Type B pancreatic cell (in vitro differentiated cells): ENCODE results near the gene FBRS. TPM values are rescaled to one million over a fixed set of nuclear protein-coding genes. Genes with fewer than 3 reads are reported as not detected.
A peak's percentile ranks its signal among the peaks of the same experiment; 100 is the strongest.

ENCODE experiments used
- DNase-seq: peaks from one replicate; pipeline ENCODE4 v3.0.0; 2021; ENCODE audit warnings: mixed read lengths; ENCODE audit not compliant: unreplicated experiment; ENCODE audit errors: extremely low spot score
- H3K27ac Mint-ChIP-seq: 2 replicates; pipeline ENCODE4 v1.8.0; 2021; ENCODE audit warnings: mild to moderate bottlenecking, mixed read lengths
- H3K27me3 Mint-ChIP-seq: 2 replicates; pipeline ENCODE4 v1.8.0; 2021; ENCODE audit warnings: mixed read lengths
- H3K36me3 Mint-ChIP-seq: 2 replicates; pipeline ENCODE4 v1.8.0; 2021; ENCODE audit warnings: mixed read lengths
- H3K4me1 Mint-ChIP-seq: one replicate; pipeline ENCODE4 v1.8.0; 2021; ENCODE audit warnings: mixed read lengths; ENCODE audit not compliant: unreplicated experiment
- H3K4me3 Mint-ChIP-seq: 2 replicates; pipeline ENCODE4 v1.8.0; 2021; ENCODE audit warnings: mild to moderate bottlenecking, mixed read lengths
- H3K9me3 Mint-ChIP-seq: 2 replicates; pipeline ENCODE4 v1.8.0; 2021; ENCODE audit warnings: mixed read lengths
- CTCF ChIP-seq: fragments of 200-600 bp; sonication (generic); conservative IDR thresholded peaks from 2 replicates; pipeline ENCODE4 v1.5.0; 2021; ENCODE audit warnings: antibody characterized with exemption, mild to moderate bottlenecking
- total RNA-seq: library from RNA; stranded (reverse); gene quantifications from 2 replicates; pipeline ENCODE4 v1.2.1, GENCODE V29; 2021; ENCODE audit warnings: low replicate concordance

FBRS gene
- total RNA-seq, 1 donor from 2014 or later: 78.2 TPM

GRCh38 chr16:30637944-30638343, 20.3 kb upstream of the FBRS start:
- peak; percentile 69 for TF ChIP-seq CTCF
- Mint-ChIP-seq H3K4me1 (peaks cover 11% of the 10 kb centered on the region), H3K27me3 (no peaks in the 10 kb centered on the region), H3K27ac (no peak overlapping the region), H3K36me3 (no peaks in the 10 kb centered on the region), H3K4me3 (no peak overlapping the region), H3K9me3 (no peaks in the 10 kb centered on the region)
- DNase-seq: no peak

GRCh38 chr16:30641378-30641982, 16.8 kb upstream of the FBRS start:
- Mint-ChIP-seq H3K36me3 (no peaks in the 10 kb centered on the region), H3K4me1 (no peaks in the 10 kb centered on the region), H3K4me3 (no peak overlapping the region), H3K27ac (no peak overlapping the region), H3K9me3 (no peaks in the 10 kb centered on the region), H3K27me3 (no peaks in the 10 kb centered on the region)
- DNase-seq: no peak
- no peak for TF ChIP-seq CTCF

GRCh38 chr16:30644334-30644830, 13.8 kb upstream of the FBRS start:
- no peaks in the 10 kb centered on the region for H3K27me3 Mint-ChIP-seq
- no peak for TF ChIP-seq CTCF
- H3K4me1 Mint-ChIP-seq: no peaks in the 10 kb centered on the region
- DNase-seq: no peak
- no peaks in the 10 kb centered on the region for H3K9me3 Mint-ChIP-seq
- no peak overlapping the region for H3K4me3 Mint-ChIP-seq
- H3K36me3 Mint-ChIP-seq: no peaks in the 10 kb centered on the region
- no peak overlapping the region for H3K27ac Mint-ChIP-seq

- no peak overlapping the region for H3K4me3 Mint-ChIP-seq
- H3K4me1 Mint-ChIP-seq: no peaks in the 10 kb centered on the region
- H3K27ac Mint-ChIP-seq: no peak overlapping the region
- H3K27me3 Mint-ChIP-seq: no peaks in the 10 kb centered on the region
- no peak for TF ChIP-seq CTCF
- H3K36me3 Mint-ChIP-seq: no peaks in the 10 kb centered on the region
- no peaks in the 10 kb centered on the region for H3K9me3 Mint-ChIP-seq
- no peak for DNase-seq
Observed at GRCh38 chr16:30645727-30646126, 12.5 kb upstream of the FBRS start.

- no peak overlapping the region for H3K4me3 Mint-ChIP-seq
- no peak for TF ChIP-seq CTCF
- DNase-seq: no peak
- H3K27me3 Mint-ChIP-seq: no peaks in the 10 kb centered on the region
- no peaks in the 10 kb centered on the region for H3K9me3 Mint-ChIP-seq
- H3K36me3 Mint-ChIP-seq: no peaks in the 10 kb centered on the region
- H3K27ac Mint-ChIP-seq: no peak overlapping the region
- peaks cover 7% of the 10 kb centered on the region for H3K4me1 Mint-ChIP-seq
Observed at GRCh38 chr16:30647274-30647571, 11.0 kb upstream of the FBRS start.
